Uterus (tissue), 4 donors: ENCODE measurements around the gene PDK3. TPM values are rescaled to one million over a fixed set of nuclear protein-coding genes. Genes with fewer than 3 reads are reported as not detected.

Experiments used
- DNase-seq, 2 donors: peaks; one replicate each; pipeline ENCODE4 v3.0.0-alpha.2; 2019 to 2020
- H3K27ac ChIP-seq, 2 donors: fragments of 200-600 bp; sonication (generic); 1 replicate in 1 of 2; 2 replicates in 1 of 2; pipeline ENCODE4 v1.5.1; 2016 to 2018
- H3K27me3 ChIP-seq, 2 donors: fragments of 200-600 bp; sonication (generic); one replicate each; pipeline ENCODE4 v1.5.1; 2018 to 2019; ENCODE audit warnings: control low read depth in 1 of 2
- H3K36me3 ChIP-seq, 2 donors: fragments of 200-600 bp; sonication (generic); one replicate each; pipeline ENCODE4 v1.5.1; 2019; ENCODE audit warnings: control low read depth in 1 of 2
- H3K4me1 ChIP-seq, 2 donors: fragments of 200-600 bp; sonication (generic); one replicate each; pipeline ENCODE4 v1.5.1; 2018 to 2019; ENCODE audit warnings: control low read depth in 1 of 2
- H3K4me3 ChIP-seq, 2 donors: fragments of 200-600 bp; sonication (generic); 1 replicate in 1 of 2; 2 replicates in 1 of 2; pipeline ENCODE4 v1.5.1; 2018 to 2019; ENCODE audit warnings: mild to moderate bottlenecking in 1 of 2
- H3K9me3 ChIP-seq, 2 donors: fragments of 200-600 bp; sonication (generic); one replicate each; pipeline ENCODE4 v1.5.1; 2019; ENCODE audit warnings: control low read depth in 1 of 2
- CTCF ChIP-seq, 4 experiments: fragments of 200-600 bp in 2 of 4; fragments of 450-650 bp in 2 of 4; sonication (generic) in 2 of 4; IDR thresholded peaks; one replicate each; pipeline ENCODE4 v1.5.1; 2016 to 2019; ENCODE audit warnings: antibody characterized with exemption in 4 of 4, mild to moderate bottlenecking in 2 of 4, moderate library complexity in 1 of 4
- POLR2A ChIP-seq, 2 donors: fragments of 450-650 bp; IDR thresholded peaks; one replicate each; pipeline ENCODE4 v1.6.1; 2016; ENCODE audit warnings: antibody characterized with exemption in 2 of 2, mild to moderate bottlenecking in 1 of 2, moderate library complexity in 1 of 2
- intact Hi-C: fragments of 100-400 bp; cut with DNase I; formaldehyde crosslinking; loops from one replicate; pipeline ENCODE4 v1.15.1; 2023; ENCODE audit warnings: low total_unique reads
- total RNA-seq, 4 donors: library from RNA; depleted of rRNA in 3 of 4; stranded (reverse); fragments of >200 nt in 3 of 4; gene quantifications; one replicate each; pipeline versions ENCODE4 v1.1.0 to v1.2.4, GENCODE V29; 2014 to 2023
- donor health status: DM: yes; HTN: yes; CAD: no.

The PDK3 gene
- total RNA-seq, 4 donors from 2014 or later: 9.5 to 23.4 (median 17.7) TPM

DNA sequence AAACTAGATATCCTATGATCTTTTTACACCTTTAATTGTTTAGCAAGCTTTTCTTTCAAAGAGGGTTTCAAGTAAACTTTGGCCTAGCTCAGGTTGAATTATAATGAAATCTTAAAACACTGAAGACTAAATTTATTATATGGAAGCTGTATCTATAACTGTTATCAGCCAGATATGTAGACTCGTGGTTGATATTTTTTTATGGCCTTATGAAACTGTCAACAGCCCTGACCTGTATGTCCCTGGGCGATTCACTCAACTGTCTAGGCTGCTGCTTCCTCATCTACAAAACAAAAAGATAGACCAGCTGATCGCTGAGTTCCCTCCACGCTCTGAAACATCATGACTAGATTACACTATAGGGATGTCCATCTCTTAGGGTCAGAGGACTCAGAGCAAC lies 21.2 kb upstream of the PDK3 start:
- Histone ChIP-seq H3K4me3 (no peak overlapping the region), H3K4me1 (no peaks in the 10 kb centered on the region), H3K27me3 (no peaks in the 10 kb centered on the region), H3K27ac (no peak overlapping the region), H3K9me3 (no peaks in the 10 kb centered on the region), H3K36me3 (no peaks in the 10 kb centered on the region)
- intact Hi-C loops: no loop called here
- DNase-seq: no peak
- TF ChIP-seq CTCF (IDR thresholded peaks at IDR 0.05) (no peak), POLR2A (IDR thresholded peaks at IDR 0.05) (no peak)

- H3K4me3 ChIP-seq: no peak overlapping the region
- H3K27ac ChIP-seq: no peak overlapping the region
- DNase-seq: no peak
- TF ChIP-seq CTCF (IDR thresholded peaks at IDR 0.05) (no peak), POLR2A (IDR thresholded peaks at IDR 0.05) (no peak)
- H3K4me1 ChIP-seq: no peaks in the 10 kb centered on the region
- no peaks in the 10 kb centered on the region for H3K36me3 ChIP-seq
- H3K27me3 ChIP-seq: no peaks in the 10 kb centered on the region
- no peaks in the 10 kb centered on the region for H3K9me3 ChIP-seq
- intact Hi-C loops: no loop called here
Observed at GRCh38 chrX:24444645-24445044, 20.4 kb upstream of the PDK3 start.

DNA sequence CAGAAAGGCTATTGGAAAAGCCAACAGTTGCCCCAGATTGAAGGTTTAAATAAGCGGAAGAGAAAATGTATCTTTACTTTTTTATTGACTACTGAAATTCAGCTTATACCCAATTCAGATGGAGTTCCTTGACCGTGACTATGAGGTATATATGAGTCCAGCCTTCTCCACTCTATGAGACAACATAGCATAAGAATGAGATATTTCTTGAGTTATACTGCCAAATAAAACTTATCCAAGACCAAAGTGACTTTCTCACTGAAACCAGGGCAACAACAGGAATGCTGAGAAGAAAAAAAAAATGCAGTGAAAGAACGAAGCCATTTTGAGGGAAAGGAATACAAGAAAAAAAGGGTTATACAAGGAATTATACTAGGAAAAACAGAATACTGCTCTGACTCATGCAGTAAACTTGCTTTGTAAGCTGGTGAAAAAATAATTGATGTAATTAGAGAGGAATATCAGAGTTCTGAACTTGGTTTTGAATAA lies 16.3 kb upstream of the PDK3 start:
- no peak overlapping the region for H3K27ac ChIP-seq
- no peak for TF ChIP-seq CTCF (IDR thresholded peaks at IDR 0.05)
- no peak for TF ChIP-seq POLR2A (IDR thresholded peaks at IDR 0.05)
- no peak for DNase-seq
- H3K4me3 ChIP-seq: no peak overlapping the region
- H3K4me1 ChIP-seq: no peaks in the 10 kb centered on the region
- no peaks in the 10 kb centered on the region for H3K9me3 ChIP-seq
- no peaks in the 10 kb centered on the region for H3K27me3 ChIP-seq
- intact Hi-C loops: no loop called here
- no peaks in the 10 kb centered on the region for H3K36me3 ChIP-seq

DNA sequence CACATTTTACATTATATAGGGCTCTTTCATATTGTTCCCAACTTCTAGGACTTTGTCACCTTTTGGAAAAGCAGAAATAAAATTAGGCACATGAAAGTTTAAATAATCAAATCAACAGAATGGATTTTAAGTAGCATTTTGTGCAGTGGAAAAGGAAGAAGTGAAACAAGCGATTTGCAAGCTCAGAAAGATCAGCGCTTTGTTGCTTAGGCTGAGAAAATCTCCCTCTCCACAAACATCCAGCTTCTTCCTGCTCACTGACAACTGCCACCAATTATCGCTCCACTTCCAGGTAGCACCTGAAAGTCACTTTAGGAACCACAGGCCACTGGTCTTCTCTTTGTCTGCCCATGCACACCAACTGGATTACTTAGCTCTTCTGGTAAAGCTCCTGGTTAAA lies 2.0 kb upstream of the PDK3 start:
- no peak overlapping the region for H3K27ac ChIP-seq
- intact Hi-C loops: no loop called here
- H3K36me3 ChIP-seq: no peaks in the 10 kb centered on the region
- DNase-seq: no peak
- no peaks in the 10 kb centered on the region for H3K4me1 ChIP-seq
- no peak for TF ChIP-seq CTCF (IDR thresholded peaks at IDR 0.05)
- TF ChIP-seq POLR2A (IDR thresholded peaks at IDR 0.05): no peak
- H3K4me3 ChIP-seq: no peak overlapping the region
- no peaks in the 10 kb centered on the region for H3K9me3 ChIP-seq
- H3K27me3 ChIP-seq: no peaks in the 10 kb centered on the region

DNA sequence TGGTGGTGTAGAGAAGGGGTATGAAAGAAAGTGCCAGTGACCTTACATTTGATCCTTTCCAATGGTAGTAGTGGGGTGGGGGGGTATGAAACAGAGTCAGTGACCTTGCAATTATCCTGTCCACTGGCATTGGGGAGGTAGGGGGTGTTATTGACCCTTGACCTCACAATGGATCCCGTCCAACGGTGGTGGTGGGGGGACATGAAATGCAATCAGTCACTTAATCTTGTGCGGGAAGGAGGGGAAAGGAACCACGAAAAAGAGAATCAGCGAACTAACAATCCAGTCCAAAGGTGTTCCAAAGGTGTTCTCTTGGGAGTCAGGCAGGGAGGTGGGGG lies 619 bp upstream of the PDK3 start:
- Histone ChIP-seq H3K27ac (peak overlapping the region; percentile 65 to 68), H3K4me1 (no peaks in the 10 kb centered on the region), H3K36me3 (no peaks in the 10 kb centered on the region), H3K4me3 (peak overlapping the region; percentile 36 to 81), H3K9me3 (no peaks in the 10 kb centered on the region), H3K27me3 (no peaks in the 10 kb centered on the region)
- no peak for DNase-seq
- intact Hi-C loops: no loop called here
- TF ChIP-seq CTCF (IDR thresholded peaks at IDR 0.05): no peak
